ENCODE measurements around the gene DEXI. TPM values are rescaled to one million over a fixed set of nuclear protein-coding genes. Genes with fewer than 3 reads are reported as not detected.

Gene DEXI
- total RNA-seq, 2 donors from 2014 or later: 31.5 to 32.0 TPM

- no peak overlapping the region for H3K27ac ChIP-seq (ENCODE audit: low read depth, low read length)
- TF ChIP-seq CTCF (conservative IDR thresholded peaks at IDR 0.05): no peak
- no peak for DNase-seq
- no peaks in the 10 kb centered on the region for H3K27me3 ChIP-seq (ENCODE audit: control insufficient read depth, insufficient read depth, low read length, poor library complexity, severe bottlenecking)
- H3K4me3 ChIP-seq (ENCODE audit: low read length): no peak overlapping the region
- Mint-ChIP-seq H3K36me3 (ENCODE audit: low read depth) (no peaks in the 10 kb centered on the region), H3K27ac (peak overlapping the region; percentile 79), H3K9me3 (no peaks in the 10 kb centered on the region), H3K27me3 (ENCODE audit: insufficient read depth) (no peaks in the 10 kb centered on the region), H3K4me3 (no peak overlapping the region), H3K4me1 (peaks cover 73% of the 10 kb centered on the region)
- H3K4me1 ChIP-seq (ENCODE audit: control insufficient read depth, insufficient read depth, low read length): peaks cover 46% of the 10 kb centered on the region
- no peak overlapping the region for H3K9ac ChIP-seq (ENCODE audit: extremely low read depth, low read length, poor library complexity, severe bottlenecking)
- H3K9me3 ChIP-seq (ENCODE audit: control insufficient read depth, low read length): no peaks in the 10 kb centered on the region
- 68 to 79% methylated on average over 4 of the region's 4 CpGs for WGBS, 2 experiments (ENCODE audit: insufficient coverage in 1 of 2, insufficient read length in 1 of 2)
- no peaks in the 10 kb centered on the region for H3K36me3 ChIP-seq (ENCODE audit: control insufficient read depth, insufficient read depth, low read length)
Observed at GRCh38 chr16:10951026-10951425, 8.8 kb upstream of the DEXI start.

GRCh38 chr16:10950393-10950792, 8.1 kb upstream of the DEXI start:
- Mint-ChIP-seq H3K27ac (peak overlapping the region; percentile 86), H3K4me1 (peaks cover 78% of the 10 kb centered on the region), H3K27me3 (ENCODE audit: insufficient read depth) (no peaks in the 10 kb centered on the region), H3K9me3 (no peaks in the 10 kb centered on the region), H3K36me3 (ENCODE audit: low read depth) (no peaks in the 10 kb centered on the region), H3K4me3 (no peak overlapping the region)
- no peak for TF ChIP-seq CTCF (conservative IDR thresholded peaks at IDR 0.05)
- Histone ChIP-seq H3K4me3 (ENCODE audit: low read length) (no peak overlapping the region), H3K4me1 (ENCODE audit: control insufficient read depth, insufficient read depth, low read length) (peaks cover 46% of the 10 kb centered on the region), H3K27ac (ENCODE audit: low read depth, low read length) (no peak overlapping the region), H3K9ac (ENCODE audit: extremely low read depth, low read length, poor library complexity, severe bottlenecking) (no peak overlapping the region), H3K36me3 (ENCODE audit: control insufficient read depth, insufficient read depth, low read length) (no peaks in the 10 kb centered on the region), H3K9me3 (ENCODE audit: control insufficient read depth, low read length) (no peaks in the 10 kb centered on the region), H3K27me3 (ENCODE audit: control insufficient read depth, insufficient read depth, low read length, poor library complexity, severe bottlenecking) (no peaks in the 10 kb centered on the region)
- WGBS, 2 experiments (ENCODE audit: insufficient coverage in 1 of 2, insufficient read length in 1 of 2): 69% methylated on average over 5 of the region's 5 CpGs; no CpG with 5 or more reads in 1 of the 2 experiments
- DNase-seq: peak; percentile 62

GRCh38 chr16:10949424-10949970, 7.2 kb upstream of the DEXI start:
- H3K4me3 Mint-ChIP-seq: peak overlapping the region; percentile 4
- Histone ChIP-seq H3K36me3 (ENCODE audit: control insufficient read depth, insufficient read depth, low read length) (no peaks in the 10 kb centered on the region), H3K27me3 (ENCODE audit: control insufficient read depth, insufficient read depth, low read length, poor library complexity, severe bottlenecking) (no peaks in the 10 kb centered on the region), H3K9ac (ENCODE audit: extremely low read depth, low read length, poor library complexity, severe bottlenecking) (no peak overlapping the region), H3K27ac (ENCODE audit: low read depth, low read length) (no peak overlapping the region), H3K9me3 (ENCODE audit: control insufficient read depth, low read length) (no peaks in the 10 kb centered on the region), H3K4me1 (ENCODE audit: control insufficient read depth, insufficient read depth, low read length) (peaks cover 46% of the 10 kb centered on the region), H3K4me3 (ENCODE audit: low read length) (no peak overlapping the region)
- peak; percentile 64 for TF ChIP-seq CTCF (conservative IDR thresholded peaks at IDR 0.05)
- H3K9me3 Mint-ChIP-seq: no peaks in the 10 kb centered on the region
- H3K36me3 Mint-ChIP-seq (ENCODE audit: low read depth): no peaks in the 10 kb centered on the region
- H3K27ac Mint-ChIP-seq: peak overlapping the region; percentile 86
- peaks cover 77% of the 10 kb centered on the region for H3K4me1 Mint-ChIP-seq
- DNase-seq: peak; percentile 94
- H3K27me3 Mint-ChIP-seq (ENCODE audit: insufficient read depth): no peaks in the 10 kb centered on the region
- 45 to 53% methylated on average over 5 to 7 of the region's 7 CpGs for WGBS, 2 experiments (ENCODE audit: insufficient coverage in 1 of 2, insufficient read length in 1 of 2)

All from endodermal cell (in vitro differentiated cells).